OCI-LY1 (cell line): ENCODE data around the gene SLC39A9.

Source experiments
- H2AFZ ChIP-seq: fragments of 200-600 bp; sonication (generic), shearing (Covaris generic); 2 replicates; pipeline ENCODE4 v1.6.0; 2014; ENCODE audit warnings: antibody characterized with exemption, mild to moderate bottlenecking, low read length
- H3F3A ChIP-seq: fragments of 200-600 bp; sonication (generic), shearing (Covaris generic); 2 replicates; pipeline ENCODE4 v1.6.0; 2014; ENCODE audit warnings: mild to moderate bottlenecking, antibody characterized with exemption, low read length, moderate library complexity; ENCODE audit not compliant: insufficient read depth
- H3K27ac ChIP-seq: fragments of 200-600 bp; sonication (generic); 2 replicates; pipeline ENCODE4 v1.5.1; 2014; ENCODE audit warnings: low read length, mixed run types, mild to moderate bottlenecking, low read depth; ENCODE audit not compliant: poor library complexity, severe bottlenecking
- H3K27me3 ChIP-seq: fragments of 200-600 bp; sonication (generic); 2 replicates; pipeline ENCODE4 v1.6.0; 2014; ENCODE audit warnings: antibody characterized with exemption, mild to moderate bottlenecking, low read length, moderate library complexity; ENCODE audit not compliant: insufficient read depth
- H3K36me3 ChIP-seq: fragments of 200-600 bp; sonication (generic); 2 replicates; pipeline ENCODE4 v1.6.1; 2014; ENCODE audit warnings: mild to moderate bottlenecking, antibody characterized with exemption, low read length, moderate library complexity, mixed read lengths; ENCODE audit not compliant: insufficient read depth
- H3K4me1 ChIP-seq: fragments of 200-600 bp; sonication (generic); 2 replicates; pipeline ENCODE4 v1.5.1; 2014; ENCODE audit warnings: mild to moderate bottlenecking, low read length, moderate library complexity; ENCODE audit not compliant: insufficient read depth, severe bottlenecking
- H3K4me2 ChIP-seq: fragments of 200-600 bp; sonication (generic), shearing (Covaris generic); 2 replicates; pipeline ENCODE4 v1.6.1; 2014; ENCODE audit warnings: low read length
- H3K4me3 ChIP-seq: fragments of 200-600 bp; sonication (generic); 2 replicates; pipeline ENCODE4 v1.5.1; 2014; ENCODE audit warnings: low read length, low read depth, mild to moderate bottlenecking, mixed read lengths; ENCODE audit not compliant: poor library complexity, severe bottlenecking
- H3K79me2 ChIP-seq: fragments of 200-600 bp; shearing (Covaris generic); 2 replicates; pipeline ENCODE4 v1.6.1; 2016; ENCODE audit warnings: mixed run types, low read length, mixed read lengths; ENCODE audit not compliant: insufficient read depth
- H3K9ac ChIP-seq: fragments of 200-600 bp; sonication (generic), shearing (Covaris generic); 2 replicates; pipeline ENCODE4 v1.6.1; 2014; ENCODE audit warnings: mild to moderate bottlenecking, low read length, mixed read lengths
- H3K9me2 ChIP-seq: fragments of 200-600 bp; sonication (generic), shearing (Covaris generic); 2 replicates; pipeline ENCODE4 v1.6.1; 2014; ENCODE audit warnings: low read depth, mild to moderate bottlenecking, low read length, mixed read lengths
- H3K9me3 ChIP-seq: fragments of 200-600 bp; shearing (Covaris generic); 2 replicates; pipeline ENCODE4 v1.6.1; 2014; ENCODE audit warnings: low read length, mixed read lengths
- H4K20me1 ChIP-seq: fragments of 200-600 bp; sonication (generic), shearing (Covaris generic); 2 replicates; pipeline ENCODE4 v1.6.0; 2016; ENCODE audit warnings: mild to moderate bottlenecking, low read length; ENCODE audit not compliant: insufficient read depth
- CTCF ChIP-seq: fragments of 200-600 bp; sonication (generic), shearing (Covaris generic); IDR thresholded peaks from 2 replicates; pipeline ENCODE4 v1.5.1; 2017; ENCODE audit warnings: mild to moderate bottlenecking, antibody characterized with exemption, low read length, moderate library complexity, mixed read lengths
- EZH2 ChIP-seq: fragments of 200-600 bp; sonication (generic), shearing (Covaris generic); IDR thresholded peaks from 2 replicates; pipeline ENCODE4 v1.8.0; 2017; ENCODE audit warnings: borderline replicate concordance, mixed run types, mild to moderate bottlenecking, antibody characterized with exemption, low read length, moderate library complexity, mixed read lengths

SLC39A9 gene

GRCh38 chr14:69372146-69372545 is 26.3 kb upstream of the SLC39A9 start:
- Histone ChIP-seq H3K9me3 (no peaks in the 10 kb centered on the region), H3K36me3 (peaks cover 25% of the 10 kb centered on the region), H3K4me2 (no peak overlapping the region), H3K9me2 (no peaks in the 10 kb centered on the region), H4K20me1 (no peaks in the 10 kb centered on the region), H3K27me3 (no peaks in the 10 kb centered on the region), H3K79me2 (no peaks in the 10 kb centered on the region), H3K9ac (no peak overlapping the region), H3F3A (no peaks in the 10 kb centered on the region), H3K4me1 (no peaks in the 10 kb centered on the region), H3K4me3 (no peak overlapping the region), H2AFZ (no peak overlapping the region), H3K27ac (no peak overlapping the region)
- no peak for TF ChIP-seq EZH2
- TF ChIP-seq CTCF = no peak

- TF ChIP-seq EZH2 = no peak
- no peak for TF ChIP-seq CTCF
- no peak overlapping the region for H3K4me2 ChIP-seq
- H3K79me2 ChIP-seq = no peaks in the 10 kb centered on the region
- no peaks in the 10 kb centered on the region for H3K27me3 ChIP-seq
- H4K20me1 ChIP-seq = no peaks in the 10 kb centered on the region
- H3K9ac ChIP-seq = no peak overlapping the region
- H2AFZ ChIP-seq = no peak overlapping the region
- H3K36me3 ChIP-seq = peaks cover 33% of the 10 kb centered on the region
- H3K4me1 ChIP-seq = no peaks in the 10 kb centered on the region
- H3F3A ChIP-seq = no peaks in the 10 kb centered on the region
- H3K27ac ChIP-seq = no peak overlapping the region
- no peaks in the 10 kb centered on the region for H3K9me2 ChIP-seq
- no peak overlapping the region for H3K4me3 ChIP-seq
- H3K9me3 ChIP-seq = no peaks in the 10 kb centered on the region
Observed at GRCh38 chr14:69373104-69373503, 25.4 kb upstream of the SLC39A9 start.

- no peak overlapping the region for H3K27ac ChIP-seq
- no peaks in the 10 kb centered on the region for H3K9me3 ChIP-seq
- peaks cover 43% of the 10 kb centered on the region for H3K36me3 ChIP-seq
- H4K20me1 ChIP-seq = no peaks in the 10 kb centered on the region
- H3K4me3 ChIP-seq = no peak overlapping the region
- H3K4me2 ChIP-seq = no peak overlapping the region
- H3K9ac ChIP-seq = no peak overlapping the region
- H3K4me1 ChIP-seq = no peaks in the 10 kb centered on the region
- H3K79me2 ChIP-seq = no peaks in the 10 kb centered on the region
- no peak for TF ChIP-seq EZH2
- no peak for TF ChIP-seq CTCF
- H3F3A ChIP-seq = no peaks in the 10 kb centered on the region
- H3K27me3 ChIP-seq = no peaks in the 10 kb centered on the region
- no peaks in the 10 kb centered on the region for H3K9me2 ChIP-seq
- no peak overlapping the region for H2AFZ ChIP-seq
Observed at GRCh38 chr14:69374235-69374634, 24.3 kb upstream of the SLC39A9 start.
